Measurements from ENCODE around the gene BLVRA.
"Not testable (repeated sequence)": the region's sequence is repeated elsewhere in the genome, so short reads cannot be mapped to it uniquely, and the experiment has no call there.

GRCh38 chr7:43784585-43785087 is 26.2 kb downstream of the BLVRA start:
- TF ChIP-seq POLR2A, TAF1, POLR2AphosphoS5 (IDR thresholded peaks at IDR 0.05; ENCODE audit: low read depth, low read length): not testable (repeated sequence)
